Stimulated activated naive CD8-positive, alpha-beta T cell treated with anti-CD3 and anti-CD28 coated beads, Interleukin-15, Interleukin-2, amounts not matched to agents 100 U/mL and 50 U/mL, for 24 hours (primary cell): ENCODE measurements around the gene PSD4.

ENCODE experiments used
- ATAC-seq: fragments of 150-1000 bp; cut with Tn5 transposase; one replicate; pipeline ENCODE4 v1.10.0; 2021
- DNase-seq: peaks from one replicate; pipeline ENCODE4 v3.0.0; 2021

The PSD4 gene

DNA sequence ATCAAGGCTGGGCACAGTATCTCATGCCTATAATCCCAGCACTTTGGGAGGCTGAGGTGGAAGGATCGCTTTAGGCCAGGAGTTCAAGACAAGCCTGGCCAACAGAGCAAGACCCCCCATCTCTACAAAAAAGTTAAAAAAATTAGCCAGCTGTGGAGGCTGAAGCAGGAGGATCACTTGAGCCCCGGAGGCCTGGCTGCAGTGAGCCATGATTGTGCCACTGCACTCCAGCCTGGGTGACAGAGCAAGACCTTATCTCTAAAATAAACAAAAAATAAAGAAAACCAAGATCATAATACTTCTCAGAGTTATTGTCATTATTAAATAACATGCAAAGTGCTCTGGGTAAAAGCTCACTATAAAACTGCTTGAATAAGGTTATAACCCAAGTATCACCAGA lies 31.5 kb upstream of the PSD4 start:
- ATAC-seq = no peak
- DNase-seq = no peak

DNA sequence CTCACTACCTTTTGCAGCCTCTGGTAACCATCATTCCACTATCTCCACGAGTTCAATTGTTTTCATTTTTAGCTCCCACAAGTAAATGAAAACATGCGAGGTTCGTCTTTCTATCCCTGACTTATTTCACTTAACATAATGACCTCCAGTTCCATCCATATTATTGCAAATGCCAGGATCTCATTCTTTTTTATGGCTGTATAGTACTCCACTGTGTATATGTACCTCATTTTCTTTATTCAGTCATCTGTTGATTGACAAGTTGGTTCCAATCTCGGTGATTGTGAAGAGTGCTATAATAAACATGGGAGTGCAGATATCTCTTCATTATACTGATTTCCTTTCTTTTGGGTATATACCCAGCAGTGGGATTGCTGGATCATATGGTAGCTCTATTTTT lies 29.5 kb upstream of the PSD4 start:
- no peak for ATAC-seq
- DNase-seq = no peak

DNA sequence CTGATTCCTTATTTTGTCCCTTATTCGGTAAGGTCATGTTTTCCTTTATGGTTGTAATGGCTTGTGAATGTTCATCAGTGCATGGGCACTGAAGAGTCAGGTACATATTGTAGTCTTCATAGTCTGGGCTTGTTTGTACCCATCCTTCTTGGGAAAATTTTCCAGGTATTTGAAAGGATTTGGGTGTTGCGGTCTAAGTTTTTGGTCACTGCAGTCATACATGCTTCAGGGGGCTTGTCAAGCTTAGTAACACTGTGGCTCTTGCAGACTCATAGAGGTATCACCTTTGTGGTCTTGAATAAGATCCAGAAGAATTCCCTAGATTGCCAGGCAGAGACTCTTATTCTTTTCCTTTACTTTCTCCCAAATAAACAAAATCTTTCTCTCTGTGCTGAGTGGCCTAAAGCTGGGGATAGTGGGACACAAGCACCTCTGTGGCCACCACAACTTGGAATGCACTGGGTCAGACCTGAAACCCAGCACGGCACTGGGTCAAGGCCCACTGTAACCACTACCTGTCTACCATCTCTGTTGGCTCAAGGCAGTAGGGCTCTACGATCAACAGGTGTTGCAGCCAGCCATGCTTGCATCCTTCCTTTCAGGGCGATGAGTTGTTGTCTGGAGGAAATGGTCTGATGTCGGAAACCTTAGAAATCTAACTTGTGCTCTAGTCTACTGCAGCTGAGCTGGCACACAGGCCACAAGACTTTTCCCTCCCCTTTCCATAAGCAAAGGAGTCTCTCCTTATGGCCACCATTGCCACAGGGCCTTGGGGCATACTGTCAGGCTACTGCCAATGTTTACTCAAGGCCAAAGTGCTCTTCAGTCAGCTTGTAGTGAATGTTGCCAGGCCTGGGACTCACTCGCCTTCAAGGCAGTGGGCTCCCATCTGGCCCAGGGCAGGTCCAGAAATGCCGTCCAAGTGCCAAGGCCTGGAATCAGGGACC lies 24.9 kb upstream of the PSD4 start:
- ATAC-seq (no peak), DNase-seq (no peak)

DNA sequence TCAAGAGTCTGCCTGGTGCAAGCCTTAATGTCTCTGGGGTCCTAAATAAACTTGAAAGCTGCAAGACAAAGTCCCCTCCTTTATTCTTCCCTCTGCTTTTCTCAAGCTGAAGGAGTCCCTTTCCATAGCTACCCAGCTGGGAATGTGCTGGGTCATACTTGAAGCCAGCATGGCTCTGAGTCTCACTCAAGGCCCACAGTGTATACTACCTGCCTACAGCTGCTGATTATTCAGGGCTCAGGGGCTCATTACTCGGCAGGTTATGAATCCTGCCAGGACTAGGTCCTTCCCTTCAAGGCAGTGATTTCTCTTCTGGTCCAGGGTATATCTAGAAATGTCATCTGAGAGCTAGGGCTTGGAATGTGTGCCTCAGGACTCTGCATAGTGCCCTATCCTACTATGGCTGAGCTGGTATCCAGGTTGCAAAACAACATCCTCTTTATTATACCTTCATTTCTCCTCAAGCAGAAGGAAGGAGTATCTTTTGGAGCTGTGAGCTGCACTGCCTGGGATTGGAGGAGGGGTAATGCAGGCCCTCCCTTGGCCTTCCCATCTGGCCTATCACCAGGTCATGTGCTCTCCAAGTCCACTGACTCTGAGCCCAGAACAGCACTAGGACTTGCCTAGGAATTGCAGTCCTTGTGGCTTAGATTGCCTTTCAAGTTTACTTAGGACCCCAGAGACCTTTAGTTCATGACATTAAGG lies 24.1 kb upstream of the PSD4 start:
- ATAC-seq = no peak
- no peak for DNase-seq

DNA sequence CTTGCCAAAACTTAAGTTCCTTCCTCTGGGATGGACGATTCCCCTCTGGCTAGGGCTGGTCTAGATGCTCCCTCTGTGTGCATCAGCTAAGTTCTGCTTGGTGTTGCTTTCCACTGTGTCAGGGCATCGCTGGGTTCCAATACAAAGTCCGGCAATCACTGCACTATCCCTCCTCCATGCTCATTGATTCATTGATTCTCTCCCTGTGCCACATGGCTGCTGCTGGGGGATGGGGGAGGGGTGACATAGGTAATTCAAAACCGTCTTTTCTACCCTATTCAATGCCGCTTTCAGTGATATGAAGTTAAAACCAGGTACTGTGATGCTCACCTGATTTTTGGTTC lies 23.5 kb upstream of the PSD4 start:
- no peak for ATAC-seq
- no peak for DNase-seq

DNA sequence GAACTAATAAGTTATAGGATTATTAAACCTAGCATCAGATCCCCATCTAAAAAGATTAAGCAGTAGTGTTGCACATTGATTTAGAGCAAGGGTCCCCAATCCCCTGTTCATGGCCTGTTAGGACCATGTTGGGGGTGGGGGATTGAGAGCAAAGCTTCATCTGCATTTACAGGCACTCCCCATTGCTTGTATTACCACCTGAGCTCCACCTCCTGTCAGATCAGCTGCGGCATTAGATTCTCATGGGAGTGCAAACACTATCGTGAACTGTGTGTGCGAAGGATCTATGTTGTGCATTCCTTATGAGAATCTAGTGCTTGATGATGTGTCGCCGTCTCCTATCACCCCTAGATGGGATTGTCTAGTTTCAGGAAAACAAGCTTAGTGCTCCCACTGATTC lies 18.4 kb upstream of the PSD4 start:
- no peak for ATAC-seq
- no peak for DNase-seq

DNA sequence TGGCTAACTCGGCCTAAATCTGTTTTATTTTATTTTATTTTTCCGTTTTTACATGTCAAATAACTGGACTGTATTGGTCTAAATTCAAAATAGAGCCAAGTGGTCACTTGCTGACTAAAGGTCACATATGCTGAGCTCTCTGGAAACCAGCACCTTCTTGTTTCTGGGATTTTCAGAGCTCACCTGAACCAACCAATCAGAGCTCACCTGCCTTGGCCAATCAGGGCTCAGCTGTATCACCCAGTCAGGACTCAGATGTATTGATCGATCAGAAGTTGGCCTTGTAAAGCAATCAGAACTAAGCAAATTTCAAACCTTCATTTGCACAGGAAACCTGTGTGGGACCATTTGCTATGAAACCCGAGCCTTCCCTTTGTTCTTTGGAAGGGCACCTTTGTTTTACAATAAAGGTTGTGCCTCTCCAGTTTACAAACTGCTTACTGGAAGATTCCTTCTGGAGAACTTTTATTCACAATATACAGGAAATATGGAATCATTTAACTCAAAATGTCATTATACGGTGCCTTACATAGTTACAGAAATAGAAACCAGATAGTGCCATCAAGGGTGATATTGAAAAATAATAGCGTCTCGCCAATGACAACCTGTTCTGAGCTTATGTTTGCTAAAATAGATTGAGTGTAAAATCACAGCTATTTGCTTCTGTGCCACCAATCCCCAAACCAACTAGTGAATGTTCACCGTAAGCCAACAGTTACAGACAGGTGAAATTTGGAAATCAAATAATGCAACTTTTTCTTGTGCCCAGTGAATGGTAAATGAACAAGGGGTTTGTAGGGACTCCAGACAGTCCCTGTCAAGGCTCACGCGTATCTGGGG lies 17.3 kb upstream of the PSD4 start:
- DNase-seq (no peak), ATAC-seq (no peak)

DNA sequence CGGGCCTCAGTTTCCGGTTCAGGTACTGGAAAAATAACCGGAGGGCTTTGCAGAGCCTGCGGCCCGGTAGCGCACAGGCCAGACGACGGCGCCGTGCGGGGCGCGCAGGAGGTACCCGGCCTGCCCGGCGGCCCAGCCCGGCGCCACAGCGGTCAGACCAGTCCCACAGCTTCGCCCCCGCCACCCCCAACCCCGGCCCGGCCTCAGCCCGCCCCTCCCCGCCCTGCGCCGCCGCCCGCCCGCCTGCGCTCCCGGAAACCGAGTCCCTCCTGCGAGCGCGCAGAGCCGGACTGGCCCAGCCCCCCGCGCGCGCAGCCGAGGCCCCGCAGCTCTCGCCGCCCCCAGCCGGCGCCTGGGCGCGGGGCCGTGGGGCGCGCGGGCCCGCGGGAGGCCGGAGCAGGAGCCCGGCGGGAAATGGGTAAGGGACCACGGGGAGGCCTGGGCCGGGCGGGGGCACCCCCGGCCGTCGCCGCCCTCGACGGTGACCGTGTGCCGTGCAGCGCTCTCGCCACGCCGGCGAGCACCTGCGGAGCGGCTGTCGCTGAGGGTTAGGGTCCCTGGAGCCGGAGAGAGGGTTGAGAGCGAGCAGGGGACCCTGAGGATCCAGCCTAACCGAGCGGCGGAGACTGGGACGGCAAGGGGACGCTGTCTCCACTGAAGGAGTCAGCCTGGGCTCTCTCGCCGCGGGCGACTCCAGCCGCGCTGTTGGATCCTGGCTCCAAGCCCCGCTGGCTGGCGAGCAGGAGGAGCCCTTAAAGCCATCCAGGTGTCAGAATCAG lies 16.5 kb upstream of the PSD4 start:
- peak; percentile 62 for DNase-seq
- ATAC-seq = peak; percentile 73

DNA sequence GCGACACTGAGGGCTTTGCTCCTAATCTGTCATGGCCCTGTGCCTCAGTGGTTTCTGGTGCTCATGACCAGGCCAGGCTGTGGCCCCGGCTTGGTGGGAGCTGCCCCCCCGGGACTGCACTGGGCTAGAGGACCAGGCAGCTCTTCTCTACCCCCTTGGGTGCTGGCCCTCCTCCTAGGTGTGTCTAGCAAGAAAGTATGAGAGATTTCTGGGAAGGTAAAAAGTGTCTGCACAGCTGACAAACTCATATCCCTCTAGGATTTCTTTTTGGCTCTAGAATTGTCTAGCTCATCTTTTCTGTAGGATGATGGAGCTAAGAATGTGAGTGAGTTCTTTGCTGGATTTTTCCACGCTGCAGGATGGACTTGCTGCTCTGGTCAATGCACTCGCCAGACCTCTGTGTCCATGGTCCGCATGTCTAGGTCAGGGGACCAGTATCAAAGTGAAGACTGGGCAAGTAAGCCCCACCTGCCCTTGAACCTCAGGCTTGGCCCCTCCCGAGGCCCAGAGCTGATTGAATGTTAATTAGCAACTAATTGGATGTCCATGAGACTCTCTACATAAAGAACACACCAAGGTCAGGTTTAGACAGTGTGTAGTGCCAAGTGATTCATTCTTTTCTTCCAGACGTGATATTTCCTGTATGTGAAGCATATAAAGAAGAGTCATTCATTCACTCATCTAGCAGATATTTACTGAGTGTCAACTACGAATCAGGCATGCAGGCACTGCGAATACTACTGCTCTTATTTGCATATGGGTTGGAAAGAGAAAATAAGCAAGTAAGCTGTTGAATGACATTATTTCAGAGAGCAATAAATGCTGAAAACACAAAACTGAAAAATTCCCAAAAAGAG lies 15.6 kb upstream of the PSD4 start:
- DNase-seq (no peak), ATAC-seq (peak; percentile 81)

DNA sequence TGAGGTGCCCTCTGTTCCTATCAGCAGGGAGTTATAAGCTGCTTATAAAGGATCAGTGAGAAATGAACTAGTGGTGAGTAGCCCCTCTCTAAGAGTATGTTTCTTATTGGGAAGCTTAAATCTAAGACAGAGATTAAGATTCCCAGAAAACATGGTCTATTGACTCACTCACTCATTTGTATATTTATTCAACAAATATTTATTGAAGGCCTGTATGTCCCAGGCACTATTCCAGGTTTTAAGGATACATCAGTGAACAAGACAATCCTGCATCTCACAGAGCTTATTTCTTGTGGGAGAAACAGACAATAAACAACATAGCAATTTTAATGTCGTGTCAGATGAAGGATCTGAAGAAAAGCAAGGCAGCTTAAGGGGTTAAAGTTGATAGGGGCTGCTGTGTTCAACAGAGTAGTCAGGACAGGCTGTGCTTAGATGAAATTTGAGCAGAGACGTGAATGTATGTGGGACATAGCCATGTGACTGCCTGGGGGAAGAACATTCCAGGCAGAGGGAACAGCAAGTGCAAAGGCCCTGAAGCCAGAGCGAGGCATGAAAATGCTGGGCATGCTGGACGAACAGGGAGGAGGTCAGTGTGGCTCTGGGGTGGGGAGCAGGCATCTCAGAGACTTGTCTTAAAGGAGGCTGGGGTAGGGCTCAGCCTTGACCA lies 14.8 kb upstream of the PSD4 start:
- DNase-seq (no peak), ATAC-seq (no peak)

DNA sequence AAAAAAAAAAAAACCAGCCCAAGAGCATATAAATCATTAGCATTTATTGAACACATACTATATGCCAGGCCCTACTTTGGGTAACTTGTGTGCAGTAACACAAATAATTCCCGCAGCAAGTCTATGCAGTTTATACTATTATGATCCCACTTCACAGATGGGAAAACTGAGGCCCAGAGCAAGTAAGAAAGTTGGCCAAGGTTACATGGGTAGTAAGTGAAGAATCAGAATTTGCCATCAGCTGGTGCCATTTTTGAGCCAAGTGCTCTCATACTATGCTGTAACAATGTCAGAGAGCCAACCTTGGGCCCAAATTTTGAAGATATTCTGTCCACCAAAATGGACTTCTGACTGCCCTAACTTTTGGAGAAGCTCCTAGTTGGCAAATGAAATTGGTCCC lies 13.5 kb upstream of the PSD4 start:
- ATAC-seq = no peak
- DNase-seq = no peak

DNA sequence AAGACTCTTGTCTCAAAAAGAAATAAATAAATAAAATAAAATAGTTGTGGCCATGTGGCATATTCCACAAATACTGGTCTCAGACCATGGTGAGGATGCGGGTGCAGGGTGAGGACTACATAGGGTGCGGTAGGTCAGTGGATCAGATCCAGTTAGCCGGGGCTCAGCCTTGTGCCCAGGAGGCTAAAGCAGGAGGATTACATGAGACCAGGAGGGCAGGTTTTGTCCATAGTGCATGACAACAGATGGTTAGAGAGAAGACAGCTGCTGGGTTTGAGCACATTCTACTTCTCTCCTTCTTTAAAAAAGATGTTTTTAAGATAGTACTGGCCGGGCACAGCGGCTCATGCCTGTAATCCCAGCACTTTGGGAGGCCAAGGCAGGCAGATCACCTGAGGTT lies 12.8 kb upstream of the PSD4 start:
- DNase-seq (no peak), ATAC-seq (no peak)

DNA sequence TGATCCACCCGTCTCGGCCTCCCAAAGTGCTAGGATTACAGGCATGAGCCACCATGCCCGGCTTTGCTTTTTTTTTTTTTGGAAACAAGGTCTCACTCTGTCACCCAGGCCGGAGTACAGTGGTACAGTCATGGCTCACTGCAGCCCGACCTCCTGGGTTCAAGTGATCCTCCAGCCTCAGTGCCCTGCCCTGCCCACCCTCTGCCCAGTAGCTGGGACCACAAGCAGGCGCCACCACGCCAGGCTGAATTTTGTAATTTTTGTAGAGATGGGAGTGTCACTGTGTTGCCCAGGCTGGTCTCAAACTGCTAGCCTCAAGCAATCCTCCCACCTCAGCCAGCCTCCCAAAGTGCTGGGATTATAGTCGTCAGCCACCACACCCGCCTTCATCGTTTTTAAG lies 11.6 kb upstream of the PSD4 start:
- DNase-seq = no peak
- no peak for ATAC-seq

DNA sequence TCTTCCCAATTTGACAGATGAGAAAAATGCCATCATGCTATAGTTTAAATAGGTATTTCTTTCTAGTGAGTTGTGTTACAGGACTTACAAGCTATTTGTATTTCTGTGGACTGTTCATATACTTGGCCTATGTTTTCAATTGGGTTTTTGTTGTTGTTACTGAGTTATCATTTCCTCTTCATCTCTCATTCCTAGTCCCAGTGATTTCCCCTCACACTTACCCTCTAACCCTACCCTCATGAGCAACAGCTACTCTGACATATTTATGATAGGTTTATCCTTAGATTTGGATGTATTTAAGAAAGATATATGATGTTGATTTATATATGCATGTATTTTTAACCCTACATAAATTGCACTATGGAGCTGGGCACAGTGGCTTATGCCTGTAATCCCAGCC lies 10.9 kb upstream of the PSD4 start:
- ATAC-seq = no peak
- DNase-seq = no peak

DNA sequence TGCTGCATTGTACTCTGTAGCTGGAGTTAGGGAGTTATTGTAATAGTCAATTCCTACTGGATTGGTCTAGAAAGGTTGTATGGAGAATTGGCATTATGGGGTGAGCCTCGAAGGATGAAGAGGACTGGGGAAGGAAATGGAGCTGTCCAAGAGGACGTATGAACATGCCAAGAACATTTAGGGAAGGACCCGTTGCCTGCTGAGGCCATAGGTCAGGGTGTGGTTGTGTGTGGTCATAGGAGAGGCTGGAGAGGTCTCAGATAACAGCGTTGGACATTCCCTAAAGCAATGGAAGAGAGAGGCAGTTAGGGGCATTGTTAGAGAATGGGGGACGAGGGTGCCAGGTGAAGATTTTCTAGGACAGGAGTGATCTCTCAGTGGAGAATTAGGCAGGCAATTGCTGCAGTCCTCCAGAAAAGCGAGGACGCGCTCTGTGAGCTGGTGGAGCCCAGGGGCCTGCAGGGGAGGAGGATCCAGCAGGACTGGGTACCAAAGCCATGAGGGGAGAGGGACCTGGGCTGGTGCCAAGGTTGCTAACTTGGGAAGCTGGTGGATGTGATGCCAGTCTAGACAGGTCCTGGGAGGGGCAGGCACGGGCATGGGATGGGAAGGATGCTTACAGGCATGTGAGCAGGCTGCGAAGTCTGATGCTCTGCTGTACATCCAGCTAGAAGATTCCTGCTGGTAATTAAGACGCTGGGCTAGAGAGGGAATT lies 9.4 kb upstream of the PSD4 start:
- no peak for DNase-seq

DNA sequence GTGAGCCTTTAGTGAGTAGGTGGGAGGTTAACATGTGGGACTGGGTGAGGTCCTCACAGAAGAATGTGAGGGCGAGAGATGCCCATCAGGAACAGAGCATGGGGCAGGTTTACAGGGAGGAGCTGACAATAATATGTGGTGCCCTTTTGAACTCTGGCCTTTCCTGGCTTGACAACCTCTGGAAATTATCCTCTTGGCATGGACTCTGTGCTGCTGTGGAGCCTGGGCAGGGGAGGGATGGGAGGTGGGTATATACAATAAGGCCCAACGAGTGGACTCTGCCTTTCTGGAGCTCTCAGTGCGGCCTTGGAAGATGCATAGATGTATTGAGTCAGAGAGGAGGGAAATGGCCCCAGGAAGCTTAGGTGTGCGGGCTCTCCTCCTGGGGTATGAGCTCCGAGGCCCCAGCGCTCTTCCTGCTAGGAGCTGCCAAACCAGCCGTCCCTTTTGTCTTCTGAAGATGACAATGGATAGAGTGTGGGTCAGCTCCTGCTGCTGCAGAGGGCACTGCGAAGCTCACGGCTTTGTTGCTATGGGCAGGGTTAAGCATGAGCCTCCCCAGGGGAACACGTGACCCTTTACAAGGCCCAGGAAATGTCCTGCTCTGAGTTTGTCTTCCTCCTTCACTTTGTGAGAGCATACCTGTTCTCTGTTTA lies 8.7 kb upstream of the PSD4 start:
- DNase-seq (no peak), ATAC-seq (no peak)

More for the DNA sequence above, 9.4 kb upstream of the PSD4 start:
- ATAC-seq = no peak

DNA sequence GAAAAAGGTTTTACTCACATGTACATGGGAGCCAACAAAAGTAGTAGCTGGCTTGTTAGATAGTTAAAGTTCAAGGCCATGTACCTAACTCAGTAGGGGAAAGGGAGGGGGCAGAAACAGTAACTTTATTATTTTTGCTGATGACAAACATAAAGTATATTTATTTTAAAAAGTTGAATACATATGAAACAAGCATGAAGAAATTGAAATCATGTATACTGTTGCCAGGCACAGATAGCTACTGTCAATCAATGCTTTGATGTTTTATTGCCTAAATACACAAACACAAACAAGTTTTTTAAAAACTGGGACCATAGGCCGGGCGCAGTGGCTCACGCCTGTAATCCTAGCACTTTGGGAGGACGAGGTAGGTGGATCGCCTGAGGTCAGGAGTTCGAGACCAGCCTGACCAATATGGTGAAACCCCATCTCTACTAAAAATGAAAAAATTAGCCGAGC lies 7.6 kb upstream of the PSD4 start:
- ATAC-seq = no peak
- DNase-seq = no peak

DNA sequence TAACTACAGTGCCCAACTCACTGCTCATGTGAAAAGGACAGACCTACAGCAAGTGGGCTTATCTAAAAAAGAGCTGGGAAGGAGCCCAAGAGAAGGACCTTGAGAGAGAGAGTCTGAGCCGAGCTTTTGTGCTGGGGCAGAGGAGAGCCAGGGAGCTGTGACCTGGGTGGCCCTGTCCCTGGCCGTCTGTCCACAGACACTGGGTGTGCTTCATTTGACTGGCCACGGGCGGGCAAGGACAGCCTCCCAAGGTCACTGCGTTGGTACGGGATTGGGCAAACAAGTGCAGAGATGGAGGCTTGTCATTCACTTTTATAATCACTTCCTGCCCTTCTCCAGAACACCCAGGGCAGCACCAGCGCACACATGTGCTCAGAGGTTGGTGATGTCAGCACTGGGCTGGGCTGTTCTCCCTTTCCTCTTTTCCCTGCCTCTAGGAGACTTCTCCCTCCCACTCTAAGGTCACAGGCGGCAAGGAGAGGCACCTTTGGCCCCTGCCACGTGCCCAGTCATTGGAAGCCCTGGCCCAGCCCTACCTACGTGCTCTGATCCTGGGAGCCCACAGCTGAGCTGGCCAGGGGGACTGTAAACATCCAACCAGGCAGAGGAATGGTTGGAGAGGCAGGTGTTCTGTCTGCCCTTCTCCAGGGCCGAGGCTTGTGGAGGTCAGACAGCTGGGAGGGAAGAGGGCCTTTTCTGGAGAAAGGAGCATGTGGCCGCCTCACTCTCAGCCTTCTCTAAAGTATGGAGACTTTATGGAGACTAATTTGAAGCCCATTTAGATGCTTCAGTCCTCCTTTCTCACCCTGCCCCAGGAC lies 6.4 kb upstream of the PSD4 start:
- ATAC-seq (peak; percentile 78), DNase-seq (peak; percentile 43)
